Mucosa of descending colon (tissue), 3 donors: ENCODE results near the gene CACNA2D1. TPM values are rescaled to one million over a fixed set of nuclear protein-coding genes. Genes with fewer than 3 reads are reported as not detected.

Experiments used
- ATAC-seq: fragments of 200-7000 bp; cut with Tn5 transposase; one replicate; pipeline ENCODE4 v1.9.1; 2020; ENCODE audit warnings: mild to moderate bottlenecking, moderate library complexity
- DNase-seq, 3 donors: peaks; one replicate each; pipeline ENCODE4 v3.0.0-alpha.2; 2020
- H3K36me3 ChIP-seq: fragments of 200-600 bp; one replicate; pipeline ENCODE4 v1.8.0; 2021; ENCODE audit warnings: low read depth, mild to moderate bottlenecking
- H3K4me1 ChIP-seq: fragments of 200-600 bp; one replicate; pipeline ENCODE4 v1.8.0; 2021; ENCODE audit warnings: low read depth, mild to moderate bottlenecking
- H3K4me3 ChIP-seq: fragments of 200-600 bp; one replicate; pipeline ENCODE4 v1.8.0; 2021; ENCODE audit warnings: mild to moderate bottlenecking
- H3K9me3 ChIP-seq: fragments of 200-600 bp; one replicate; pipeline ENCODE4 v1.8.0; 2021; ENCODE audit warnings: mild to moderate bottlenecking
- CTCF ChIP-seq: fragments of 200-600 bp; IDR thresholded peaks from one replicate; pipeline ENCODE4 v1.8.0; 2022; ENCODE audit warnings: antibody characterized with exemption, mild to moderate bottlenecking
- intact Hi-C, 2 donors: fragments of 100-400 bp; cut with DNase I in 1 of 2; cut with micrococcal nuclease in 1 of 2; formaldehyde crosslinking; loops; one replicate each; pipeline versions ENCODE4 v1.11.0 to v1.11.1; 2022; cut with DNase I, micrococcal nuclease
- total RNA-seq, 3 donors: library from RNA; stranded (reverse); fragmentation: NEBNext Ultra II Directional in 2 of 3; extraction: Animal tissue kit (Norgen Biotek cat#: 25700) in 2 of 3; gene quantifications; one replicate each; pipeline versions ENCODE4 v1.2.1 to v1.2.4, GENCODE V29; 2021 to 2023
- donor health status: DM: no; HTN: no; CAD: no; lungs with moderate emphysema.
- donor health status: DM: no; HTN: no; CAD: no.
- donor health status: DM: no; HTN: yes; CAD: no.

The CACNA2D1 gene
- total RNA-seq, 3 donors from 2014 or later = 3.9 to 44.1 (median 6.9) TPM

- ATAC-seq (no peak), DNase-seq (peak in 1 of 3 donors; percentile 16)
- H3K9me3 ChIP-seq = no peaks in the 10 kb centered on the region
- H3K36me3 ChIP-seq = no peaks in the 10 kb centered on the region
- intact Hi-C loops = no loop called here
- no peak overlapping the region for H3K4me3 ChIP-seq
- no peak for TF ChIP-seq CTCF
- no peaks in the 10 kb centered on the region for H3K4me1 ChIP-seq
These were observed 1.0 kb downstream of the CACNA2D1 start for GRCh38 chr7:82442492-82443035.

- H3K9me3 ChIP-seq = no peaks in the 10 kb centered on the region
- H3K36me3 ChIP-seq = no peaks in the 10 kb centered on the region
- ATAC-seq (no peak), DNase-seq (no peak)
- no peak for TF ChIP-seq CTCF
- no peaks in the 10 kb centered on the region for H3K4me1 ChIP-seq
- intact Hi-C loops = no loop called here
- no peak overlapping the region for H3K4me3 ChIP-seq
These were observed 1.7 kb downstream of the CACNA2D1 start for GRCh38 chr7:82441669-82442478.

GRCh38 chr7:82438521-82438920, 5.1 kb downstream of the CACNA2D1 start:
- DNase-seq = no peak
- Histone ChIP-seq H3K4me1 (no peaks in the 10 kb centered on the region), H3K36me3 (no peaks in the 10 kb centered on the region), H3K4me3 (no peak overlapping the region), H3K9me3 (no peaks in the 10 kb centered on the region)
- ATAC-seq = no peak
- no peak for TF ChIP-seq CTCF
- intact Hi-C loops = no loop called here

- H3K4me3 ChIP-seq = no peak overlapping the region
- DNase-seq (no peak), ATAC-seq (no peak)
- no peaks in the 10 kb centered on the region for H3K36me3 ChIP-seq
- H3K9me3 ChIP-seq = no peaks in the 10 kb centered on the region
- TF ChIP-seq CTCF = no peak
- intact Hi-C loops = no loop called here
- no peaks in the 10 kb centered on the region for H3K4me1 ChIP-seq
These were observed 7.8 kb downstream of the CACNA2D1 start for GRCh38 chr7:82435769-82436168.

GRCh38 chr7:82434275-82435022, 9.1 kb downstream of the CACNA2D1 start:
- ATAC-seq = no peak
- TF ChIP-seq CTCF = no peak
- Histone ChIP-seq H3K4me1 (no peaks in the 10 kb centered on the region), H3K4me3 (no peak overlapping the region), H3K36me3 (no peaks in the 10 kb centered on the region), H3K9me3 (no peaks in the 10 kb centered on the region)
- no peak for DNase-seq
- intact Hi-C loops = no loop called here
